ENCODE results near the gene AP1M2.

- TF ChIP-seq CTCF (IDR thresholded peaks at IDR 0.05; ENCODE audit: insufficient read depth, low read depth, low read length) (no peak), EZH2 (IDR thresholded peaks at IDR 0.05; ENCODE audit: insufficient read depth, low read length) (no peak)
Observed at GRCh38 chr19:10555610-10555973, 31.5 kb downstream of the AP1M2 start.
